ENCODE results near the gene PRPF38A. TPM values are rescaled to one million over a fixed set of nuclear protein-coding genes. Genes with fewer than 3 reads are reported as not detected.
A peak's percentile ranks its signal among the peaks of the same experiment; 100 is the strongest.

The PRPF38A gene
- total RNA-seq, 2 donors from 2014 or later = 6.7 to 8.9 TPM

DNA sequence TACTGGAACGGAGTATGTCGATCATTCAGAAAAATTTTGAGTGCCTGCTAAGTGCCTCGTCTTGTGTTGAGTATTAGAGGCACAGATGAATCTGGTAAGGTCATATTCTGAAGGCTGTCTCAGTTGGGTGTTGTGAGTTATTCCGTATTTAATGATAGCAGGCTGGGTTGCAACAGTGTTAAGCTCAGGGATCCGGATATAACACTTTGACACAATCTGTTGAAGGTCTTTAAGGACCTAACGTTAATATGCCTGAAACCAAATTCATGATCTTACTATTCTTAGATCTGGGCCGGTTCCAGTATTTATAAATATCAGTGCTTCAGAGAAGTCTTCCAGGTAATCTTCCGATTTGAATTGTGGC is 555 bp downstream of the PRPF38A start:
- no peak for ATAC-seq
- H3K36me3 ChIP-seq (replicated peaks in 1 of 2; ENCODE audit: insufficient read depth in 1 of 2, low read depth in 2 of 2) = peaks cover 0 to 7% of the 10 kb centered on the region in 2 donors
- intact Hi-C loops (cut with DNase I) = no loop called here
- WGBS, 2 donors = 1 to 2% methylated on average over 4 to 8 of the region's 8 CpGs
- peak overlapping the region; percentile 50 to 59 for H3K4me3 ChIP-seq
- peaks cover 21% of the 10 kb centered on the region for H3K4me1 ChIP-seq
- no peak for TF ChIP-seq POLR2A (IDR thresholded peaks at IDR 0.05)
- TF ChIP-seq CTCF (IDR thresholded peaks at IDR 0.05) = no peak
- peak overlapping the region; percentile 56 to 97 (median 84) for H3K27ac ChIP-seq
- H3K27me3 ChIP-seq = no peaks in the 10 kb centered on the region
- DNase-seq = no peak
- no peaks in the 10 kb centered on the region for H3K9me3 ChIP-seq

- H3K4me3 ChIP-seq = no peak overlapping the region
- WGBS, 2 donors = 94 to 95% methylated on average over 10 of the region's 10 CpGs
- no peak for ATAC-seq
- H3K27me3 ChIP-seq = no peaks in the 10 kb centered on the region
- peaks cover 13 to 44% of the 10 kb centered on the region in 2 donors for H3K36me3 ChIP-seq (replicated peaks in 1 of 2; ENCODE audit: insufficient read depth in 1 of 2, low read depth in 2 of 2)
- TF ChIP-seq POLR2A (IDR thresholded peaks at IDR 0.05) (no peak), CTCF (IDR thresholded peaks at IDR 0.05) (no peak)
- H3K27ac ChIP-seq = no peak overlapping the region
- intact Hi-C loops (cut with DNase I) = no loop called here
- H3K9me3 ChIP-seq = no peaks in the 10 kb centered on the region
- no peak for DNase-seq
- no peaks in the 10 kb centered on the region for H3K4me1 ChIP-seq
Observed at GRCh38 chr1:52413410-52413989, 9.1 kb downstream of the PRPF38A start.

DNA sequence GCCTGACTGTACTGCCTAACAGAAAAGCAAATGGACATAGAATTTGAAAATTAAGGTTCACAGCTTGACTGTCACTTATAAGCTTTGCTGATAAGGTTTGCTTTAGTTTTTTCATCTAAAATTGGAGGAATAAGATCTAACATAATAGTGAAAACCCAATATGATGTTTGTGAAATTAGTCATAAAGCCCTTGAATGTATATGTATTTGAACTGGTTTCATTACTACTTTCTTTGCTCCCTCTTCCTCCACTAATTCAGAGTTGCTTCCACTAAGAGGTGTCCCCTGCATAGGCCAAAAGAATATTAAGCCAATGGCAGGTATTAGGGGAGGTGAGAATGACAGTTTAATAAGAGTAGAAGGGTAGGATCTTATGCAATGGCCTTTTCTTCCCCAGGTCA is 10.5 kb downstream of the PRPF38A start:
- no peak for DNase-seq
- Histone ChIP-seq H3K4me3 (no peak overlapping the region), H3K27ac (no peak overlapping the region), H3K36me3 (replicated peaks in 1 of 2; ENCODE audit: insufficient read depth in 1 of 2, low read depth in 2 of 2) (peaks cover 13 to 37% of the 10 kb centered on the region in 2 donors), H3K9me3 (no peaks in the 10 kb centered on the region), H3K4me1 (no peaks in the 10 kb centered on the region), H3K27me3 (no peaks in the 10 kb centered on the region)
- TF ChIP-seq POLR2A (IDR thresholded peaks at IDR 0.05) (no peak), CTCF (IDR thresholded peaks at IDR 0.05) (no peak)
- no peak for ATAC-seq
- intact Hi-C loops (cut with DNase I) = no loop called here

DNA sequence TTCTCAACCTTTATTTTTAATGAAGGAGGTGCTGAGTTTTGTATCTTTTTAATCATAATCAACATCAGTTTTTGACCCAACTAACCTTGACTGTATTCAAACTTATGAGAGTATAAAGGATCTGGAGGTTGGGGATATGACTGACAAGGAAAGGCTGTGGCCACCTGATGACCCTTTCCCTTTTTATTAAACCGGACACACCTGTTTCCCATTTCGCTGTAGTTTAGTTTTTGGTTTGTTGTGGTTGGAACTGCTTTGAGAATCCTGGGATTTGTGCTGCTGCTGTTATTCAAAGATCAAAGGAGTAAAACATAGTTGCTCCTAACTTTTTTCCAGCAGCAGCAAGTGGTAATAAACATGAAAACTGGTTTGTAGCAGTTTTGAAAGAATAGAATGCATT is 12.4 kb downstream of the PRPF38A start:
- H3K9me3 ChIP-seq = no peaks in the 10 kb centered on the region
- DNase-seq = no peak
- H3K4me1 ChIP-seq = no peaks in the 10 kb centered on the region
- no peak overlapping the region for H3K27ac ChIP-seq
- H3K36me3 ChIP-seq (replicated peaks in 1 of 2; ENCODE audit: insufficient read depth in 1 of 2, low read depth in 2 of 2) = peaks cover 13 to 28% of the 10 kb centered on the region in 2 donors
- WGBS, 2 donors = 87% methylated on average over 2 of the region's 2 CpGs
- intact Hi-C loops (cut with DNase I) = no loop called here
- H3K4me3 ChIP-seq = no peak overlapping the region
- no peak for TF ChIP-seq POLR2A (IDR thresholded peaks at IDR 0.05)
- TF ChIP-seq CTCF (IDR thresholded peaks at IDR 0.05) = no peak
- H3K27me3 ChIP-seq = no peaks in the 10 kb centered on the region
- no peak for ATAC-seq

GRCh38 chr1:52420713-52421112 is 16.3 kb downstream of the PRPF38A start:
- ATAC-seq = no peak
- no peak overlapping the region for H3K27ac ChIP-seq

More at GRCh38 chr1:52420713-52421112, 16.3 kb downstream of the PRPF38A start:
- DNase-seq = no peak
- Histone ChIP-seq H3K4me3 (no peak overlapping the region), H3K9me3 (no peaks in the 10 kb centered on the region), H3K27me3 (no peaks in the 10 kb centered on the region), H3K36me3 (replicated peaks in 1 of 2; ENCODE audit: insufficient read depth in 1 of 2, low read depth in 2 of 2) (peaks cover 0 to 7% of the 10 kb centered on the region in 2 donors), H3K4me1 (no peaks in the 10 kb centered on the region)
- intact Hi-C loops (cut with DNase I) = no loop called here
- TF ChIP-seq POLR2A (IDR thresholded peaks at IDR 0.05) = no peak
- TF ChIP-seq CTCF (IDR thresholded peaks at IDR 0.05) = no peak
- WGBS, 2 donors = 85 to 88% methylated on average over 1 of the region's 1 CpG
